SK-N-SH treated with all-trans-retinoic acid at 6 μM for 48 hours (cell line): ENCODE results near the gene MROH9.

Experiments used
- ATAC-seq: fragments of 200-7000 bp; cut with Tn5 transposase; 3 replicates; pipeline ENCODE4 v1.9.1; 2020; ENCODE audit warnings: mild to moderate bottlenecking, moderate library complexity
- ARNTL ChIP-seq: fragments of 450-650 bp; formaldehyde crosslinking; IDR thresholded peaks from 2 replicates; pipeline ENCODE4 v1.5.0; 2020; ENCODE audit warnings: low read depth, mild to moderate bottlenecking, moderate library complexity, borderline replicate concordance
- BACH2 ChIP-seq: fragments of 250-450 bp; sonication (Bioruptor Pico); IDR thresholded peaks from 2 replicates; pipeline ENCODE4 v1.9.0; 2021; ENCODE audit warnings: mild to moderate bottlenecking, borderline replicate concordance
- CSDC2 ChIP-seq: fragments of 250-450 bp; sonication (Bioruptor Pico); IDR thresholded peaks from 2 replicates; pipeline ENCODE4 v1.5.0; 2020; ENCODE audit warnings: mild to moderate bottlenecking, moderate library complexity
- ESRRG ChIP-seq: fragments of 250-450 bp; sonication (Bioruptor Pico); IDR thresholded peaks from 2 replicates; pipeline ENCODE4 v1.6.1; 2021; ENCODE audit warnings: mild to moderate bottlenecking
- ISL1 ChIP-seq: fragments of 250-450 bp; sonication (Bioruptor Pico); IDR thresholded peaks from 2 replicates; pipeline ENCODE4 v2.1.2; 2022; ENCODE audit warnings: mild to moderate bottlenecking, moderate library complexity
- OSR1 ChIP-seq: fragments of 250-450 bp; sonication (Bioruptor Pico); IDR thresholded peaks from 2 replicates; pipeline ENCODE4 v1.8.0; 2022; ENCODE audit warnings: moderate library complexity, mild to moderate bottlenecking, inconsistent platforms
- PATZ1 ChIP-seq: fragments of 250-450 bp; sonication (Bioruptor Pico); IDR thresholded peaks from 2 replicates; pipeline ENCODE4 v1.8.0; 2020; ENCODE audit warnings: mild to moderate bottlenecking, moderate library complexity, borderline replicate concordance
- PPARA ChIP-seq: fragments of 250-450 bp; sonication (Bioruptor Pico); IDR thresholded peaks from 2 replicates; pipeline ENCODE4 v1.5.0; 2020; ENCODE audit warnings: mild to moderate bottlenecking, borderline replicate concordance
- RARB ChIP-seq: fragments of 250-450 bp; sonication (Bioruptor Pico); IDR thresholded peaks from 2 replicates; pipeline ENCODE4 v1.8.0; 2021; ENCODE audit warnings: mild to moderate bottlenecking, moderate library complexity
- SNAI2 ChIP-seq: fragments of 250-450 bp; sonication (Bioruptor Pico); IDR thresholded peaks from 2 replicates; pipeline ENCODE4 v1.5.0; 2020; ENCODE audit warnings: mild to moderate bottlenecking, moderate library complexity
- TCF4 ChIP-seq: fragments of 250-450 bp; sonication (Bioruptor Pico); IDR thresholded peaks from 2 replicates; pipeline ENCODE4 v1.8.0; 2021; ENCODE audit warnings: mild to moderate bottlenecking, moderate library complexity, borderline replicate concordance
- TOX ChIP-seq: fragments of 250-450 bp; sonication (Bioruptor Pico); IDR thresholded peaks from 2 replicates; pipeline ENCODE4 v1.8.0; 2021; ENCODE audit warnings: mild to moderate bottlenecking, moderate library complexity, borderline replicate concordance
- ZC3H10 ChIP-seq: fragments of 250-450 bp; sonication (Bioruptor Pico); IDR thresholded peaks from 2 replicates; pipeline ENCODE4 v1.5.1; 2021; ENCODE audit warnings: mild to moderate bottlenecking, moderate library complexity
- ZFP3 ChIP-seq: fragments of 250-450 bp; sonication (Bioruptor Pico); IDR thresholded peaks from 2 replicates; pipeline ENCODE4 v1.5.0; 2020; ENCODE audit warnings: mild to moderate bottlenecking, moderate library complexity
- ZFP30 ChIP-seq: fragments of 450-650 bp; formaldehyde crosslinking; IDR thresholded peaks from 2 replicates; pipeline ENCODE4 v1.5.0; 2022; ENCODE audit warnings: mild to moderate bottlenecking, moderate library complexity
- ZNF565 ChIP-seq: fragments of 450-650 bp; formaldehyde crosslinking; conservative IDR thresholded peaks from 2 replicates; pipeline ENCODE4 v1.5.0; 2020; ENCODE audit warnings: low read depth, mild to moderate bottlenecking, moderate library complexity
- ZNF70 ChIP-seq: fragments of 450-650 bp; formaldehyde crosslinking; IDR thresholded peaks from 2 replicates; pipeline ENCODE4 v1.5.0; 2020; ENCODE audit warnings: mild to moderate bottlenecking, moderate library complexity
- ZNF8 ChIP-seq: fragments of 450-650 bp; formaldehyde crosslinking; IDR thresholded peaks from 2 replicates; pipeline ENCODE4 v1.5.0; 2020; ENCODE audit warnings: mild to moderate bottlenecking, moderate library complexity
- TF ChIP-seq, protein P1 (sequence below): fragments of 250-450 bp; sonication (Bioruptor Pico); IDR thresholded peaks from 2 replicates; pipeline ENCODE4 v1.8.0; 2021; ENCODE audit warnings: low read depth, mild to moderate bottlenecking, moderate library complexity, borderline replicate concordance
- TF ChIP-seq, protein P2 (sequence below): fragments of 250-450 bp; sonication (Bioruptor Pico); IDR thresholded peaks from 2 replicates; pipeline ENCODE4 v1.5.1; 2021; ENCODE audit warnings: mild to moderate bottlenecking, moderate library complexity
- TF ChIP-seq, protein P3 (sequence below): fragments of 250-450 bp; sonication (Bioruptor Pico); IDR thresholded peaks from 2 replicates; pipeline ENCODE4 v1.5.1; 2020; ENCODE audit warnings: low read depth, mild to moderate bottlenecking, moderate library complexity

The MROH9 gene

DNA sequence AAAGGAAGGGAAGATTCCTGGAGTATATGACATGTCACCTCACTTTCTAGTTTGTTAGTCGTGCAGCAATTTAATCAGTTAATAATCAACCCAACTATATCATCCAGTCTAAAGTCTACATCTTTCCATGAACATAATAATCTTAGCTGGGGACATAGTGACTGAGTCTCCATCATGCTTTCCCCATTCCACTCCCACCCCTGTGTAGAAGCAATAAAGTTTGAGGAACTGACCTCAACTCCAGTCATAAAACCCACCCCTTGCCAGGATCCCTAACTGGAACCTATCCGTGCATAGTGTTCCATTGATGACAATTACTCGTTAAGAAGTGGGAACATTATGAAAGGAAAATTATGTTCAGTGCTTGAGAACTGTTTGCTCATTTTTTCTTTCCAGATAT, 48.9 kb upstream of the MROH9 start:
- no peak for TF ChIP-seq ZNF565
- TF ChIP-seq ZNF8 (CRISPR knock-in tag): no peak
- no peak for TF ChIP-seq ISL1 (CRISPR knock-in tag)
- no peak for TF ChIP-seq ZNF70 (CRISPR knock-in tag)
- TF ChIP-seq, protein P1, sequence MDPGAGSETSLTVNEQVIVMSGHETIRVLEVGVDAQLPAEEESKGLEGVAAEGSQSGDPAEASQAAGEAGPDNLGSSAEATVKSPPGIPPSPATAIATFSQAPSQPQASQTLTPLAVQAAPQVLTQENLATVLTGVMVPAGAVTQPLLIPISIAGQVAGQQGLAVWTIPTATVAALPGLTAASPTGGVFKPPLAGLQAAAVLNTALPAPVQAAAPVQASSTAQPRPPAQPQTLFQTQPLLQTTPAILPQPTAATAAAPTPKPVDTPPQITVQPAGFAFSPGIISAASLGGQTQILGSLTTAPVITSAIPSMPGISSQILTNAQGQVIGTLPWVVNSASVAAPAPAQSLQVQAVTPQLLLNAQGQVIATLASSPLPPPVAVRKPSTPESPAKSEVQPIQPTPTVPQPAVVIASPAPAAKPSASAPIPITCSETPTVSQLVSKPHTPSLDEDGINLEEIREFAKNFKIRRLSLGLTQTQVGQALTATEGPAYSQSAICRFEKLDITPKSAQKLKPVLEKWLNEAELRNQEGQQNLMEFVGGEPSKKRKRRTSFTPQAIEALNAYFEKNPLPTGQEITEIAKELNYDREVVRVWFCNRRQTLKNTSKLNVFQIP: no peak
- TF ChIP-seq, protein P2, sequence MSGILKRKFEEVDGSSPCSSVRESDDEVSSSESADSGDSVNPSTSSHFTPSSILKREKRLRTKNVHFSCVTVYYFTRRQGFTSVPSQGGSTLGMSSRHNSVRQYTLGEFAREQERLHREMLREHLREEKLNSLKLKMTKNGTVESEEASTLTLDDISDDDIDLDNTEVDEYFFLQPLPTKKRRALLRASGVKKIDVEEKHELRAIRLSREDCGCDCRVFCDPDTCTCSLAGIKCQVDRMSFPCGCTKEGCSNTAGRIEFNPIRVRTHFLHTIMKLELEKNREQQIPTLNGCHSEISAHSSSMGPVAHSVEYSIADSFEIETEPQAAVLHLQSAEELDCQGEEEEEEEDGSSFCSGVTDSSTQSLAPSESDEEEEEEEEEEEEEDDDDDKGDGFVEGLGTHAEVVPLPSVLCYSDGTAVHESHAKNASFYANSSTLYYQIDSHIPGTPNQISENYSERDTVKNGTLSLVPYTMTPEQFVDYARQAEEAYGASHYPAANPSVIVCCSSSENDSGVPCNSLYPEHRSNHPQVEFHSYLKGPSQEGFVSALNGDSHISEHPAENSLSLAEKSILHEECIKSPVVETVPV (CRISPR knock-in tag): no peak
- no peak for TF ChIP-seq CSDC2 (CRISPR knock-in tag)
- TF ChIP-seq ARNTL: no peak
- TF ChIP-seq ESRRG (CRISPR knock-in tag): no peak
- no peak for TF ChIP-seq OSR1 (CRISPR knock-in tag)
- no peak for TF ChIP-seq ZC3H10 (CRISPR knock-in tag)
- no peak for TF ChIP-seq SNAI2 (CRISPR knock-in tag)
- TF ChIP-seq, protein P3, sequence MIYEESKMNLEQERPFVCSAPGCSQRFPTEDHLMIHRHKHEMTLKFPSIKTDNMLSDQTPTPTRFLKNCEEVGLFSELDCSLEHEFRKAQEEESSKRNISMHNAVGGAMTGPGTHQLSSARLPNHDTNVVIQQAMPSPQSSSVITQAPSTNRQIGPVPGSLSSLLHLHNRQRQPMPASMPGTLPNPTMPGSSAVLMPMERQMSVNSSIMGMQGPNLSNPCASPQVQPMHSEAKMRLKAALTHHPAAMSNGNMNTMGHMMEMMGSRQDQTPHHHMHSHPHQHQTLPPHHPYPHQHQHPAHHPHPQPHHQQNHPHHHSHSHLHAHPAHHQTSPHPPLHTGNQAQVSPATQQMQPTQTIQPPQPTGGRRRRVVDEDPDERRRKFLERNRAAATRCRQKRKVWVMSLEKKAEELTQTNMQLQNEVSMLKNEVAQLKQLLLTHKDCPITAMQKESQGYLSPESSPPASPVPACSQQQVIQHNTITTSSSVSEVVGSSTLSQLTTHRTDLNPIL: no peak
- TF ChIP-seq PATZ1 (CRISPR knock-in tag): no peak
- TF ChIP-seq ZFP3 (CRISPR knock-in tag): no peak
- TF ChIP-seq, all 23 proteins: peak for 0
- no peak for ATAC-seq

GRCh38 chr1:170887726-170888125, 47.6 kb upstream of the MROH9 start:
- no peak; the same call in 1 of the 3 replicates for ATAC-seq
- TF ChIP-seq ZFP30 (CRISPR knock-in tag): no peak
- peak; percentile 82; the same call in 1 of the 2 replicates for TF ChIP-seq ZC3H10 (CRISPR knock-in tag)
- 0 out of 2 replicates have a peak, but pooled peaks have one; percentile 29 for TF ChIP-seq RARB (CRISPR knock-in tag)
- TF ChIP-seq, protein P1: peak; percentile 46; the same call in 1 of the 2 replicates
- no peak for TF ChIP-seq ZNF565

DNA sequence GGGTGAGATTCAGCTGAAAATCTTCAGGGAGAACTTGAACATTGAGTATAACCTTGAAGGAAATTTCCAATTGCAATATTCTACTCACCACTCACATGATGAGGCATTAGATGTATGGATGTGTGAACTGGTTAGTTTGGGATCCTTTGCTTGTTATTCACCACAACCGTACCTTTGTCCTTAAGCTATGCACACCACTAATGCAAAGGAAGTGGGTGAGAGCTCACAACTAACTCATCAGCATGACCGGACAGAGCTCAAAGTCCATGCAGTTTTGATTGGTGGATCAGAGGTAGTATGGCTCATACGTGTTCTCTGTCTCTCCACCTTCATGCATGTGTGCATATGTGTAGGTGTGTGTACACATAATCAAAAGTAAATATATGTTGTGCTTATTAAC, 43.5 kb upstream of the MROH9 start:
- ATAC-seq: no peak
- TF ChIP-seq TOX (CRISPR knock-in tag) (no peak), ZNF8 (CRISPR knock-in tag) (no peak), PPARA (CRISPR knock-in tag) (no peak)

DNA sequence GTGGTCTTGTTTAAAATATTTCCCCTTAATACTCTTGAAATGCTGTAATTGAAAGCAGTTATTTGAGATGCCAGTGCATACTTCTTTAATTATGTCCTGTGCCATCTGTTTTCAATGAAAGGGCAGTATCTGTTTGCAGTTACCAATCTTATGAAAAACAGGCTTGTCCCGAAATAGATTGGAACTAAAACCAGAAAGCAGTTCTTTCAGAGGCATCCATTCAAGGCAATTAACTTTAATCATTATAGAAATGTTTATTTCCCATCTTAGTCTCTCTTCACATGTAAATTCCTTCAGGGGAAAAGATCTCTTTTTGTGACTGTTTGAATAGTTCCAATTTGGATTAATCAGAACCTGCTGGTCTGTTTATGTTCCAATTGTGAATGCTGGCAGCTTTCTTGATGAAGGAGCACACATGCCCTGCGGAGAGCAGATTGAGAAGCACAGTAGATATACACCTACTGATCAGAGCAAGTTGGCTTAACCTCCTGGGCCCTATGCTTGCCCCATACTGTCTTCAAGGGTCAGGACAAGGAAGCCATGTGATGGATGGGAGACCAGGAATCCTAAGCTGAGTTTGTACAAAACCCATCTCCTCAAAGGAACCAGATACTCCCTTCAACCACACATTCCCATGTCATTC, 41.6 kb upstream of the MROH9 start:
- peak; percentile 74 for ATAC-seq
- TF ChIP-seq ZNF70 (CRISPR knock-in tag) (no peak), ZNF8 (CRISPR knock-in tag) (no peak), ZFP30 (CRISPR knock-in tag) (no peak), TCF4 (CRISPR knock-in tag) (no peak), TOX (CRISPR knock-in tag) (peak; percentile 95), OSR1 (CRISPR knock-in tag) (no peak; the same call in 1 of the 2 replicates), PATZ1 (CRISPR knock-in tag) (no peak; the same call in 1 of the 2 replicates), RARB (CRISPR knock-in tag) (peak; percentile 93; the same call in 1 of the 2 replicates), CSDC2 (CRISPR knock-in tag) (no peak), BACH2 (CRISPR knock-in tag) (no peak), ZC3H10 (CRISPR knock-in tag) (peak; percentile 93), ZFP3 (CRISPR knock-in tag) (no peak), PPARA (CRISPR knock-in tag) (no peak), ZNF565 (no peak)
- TF ChIP-seq, protein P1: peak; percentile 58; the same call in 1 of the 2 replicates
- TF ChIP-seq, protein P2 (CRISPR knock-in tag): no peak
